T-helper 17 cell (primary cell): ENCODE measurements around the gene HTT-AS. TPM values are rescaled to one million over a fixed set of nuclear protein-coding genes. Genes with fewer than 3 reads are reported as not detected.
A peak's percentile ranks its signal among the peaks of the same experiment; 100 is the strongest.

Source experiments
- ATAC-seq: fragments of 150-1000 bp; cut with Tn5 transposase; 2 replicates; pipeline ENCODE4 v1.10.0; 2021; ENCODE audit warnings: mild to moderate bottlenecking, moderate library complexity
- DNase-seq, 3 donors: peaks; one replicate each; pipeline versions ENCODE4 v3.0.0 to v3.0.0-alpha.2; 2020 to 2021
- H3K9me3 ChIP-seq: one replicate; pipeline ENCODE4 v1.7.0; 2013; ENCODE audit warnings: low read length, mild to moderate bottlenecking; ENCODE audit not compliant: control insufficient read depth, poor library complexity, severe bottlenecking
- H3K27ac Mint-ChIP-seq: one replicate; pipeline ENCODE4 v1.8.0; 2022; ENCODE audit warnings: mild to moderate bottlenecking, moderate library complexity, mixed read lengths
- H3K27me3 Mint-ChIP-seq: one replicate; pipeline ENCODE4 v1.8.0; 2022; ENCODE audit warnings: mixed read lengths
- H3K36me3 Mint-ChIP-seq: one replicate; pipeline ENCODE4 v1.8.0; 2022; ENCODE audit warnings: low read depth, mixed read lengths
- H3K4me1 Mint-ChIP-seq: one replicate; pipeline ENCODE4 v1.8.0; 2022; ENCODE audit warnings: mild to moderate bottlenecking, mixed read lengths
- H3K4me3 Mint-ChIP-seq: one replicate; pipeline ENCODE4 v1.8.0; 2022; ENCODE audit warnings: mild to moderate bottlenecking, moderate library complexity, mixed read lengths
- total RNA-seq, 4 donors: library from RNA in 2 of 4; stranded (reverse) in 2 of 4; gene quantifications; one replicate each; pipeline ENCODE4 v1.2.3 and lab custom pipeline; 2022 to 2026

The HTT-AS gene
- not detected for total RNA-seq
- 0 to 0.12 reads per million in 2 donors for total RNA-seq (lab: John Stamatoyannopoulos, UW)

- peak within 1 kb of the TSS; percentile 94 for H3K4me3 Mint-ChIP-seq
- no peaks in the 10 kb centered on the region for H3K27me3 Mint-ChIP-seq
- H3K36me3 Mint-ChIP-seq: no peaks in the 10 kb centered on the region
- DNase-seq (peak; percentile 93 to 97 (median 96)), ATAC-seq (peak; percentile 88)
- H3K27ac Mint-ChIP-seq: peak within 1 kb of the TSS; percentile 65
- H3K9me3 ChIP-seq: no peaks in the 10 kb centered on the region
- H3K4me1 Mint-ChIP-seq: peaks cover 20% of the 10 kb centered on the region
Measured at GRCh38 chr4:3074078-3074845, at the start of gene HTT-AS, which contains the start of gene HTT. HTT-AS (minus strand) TSS chr4:3074538. HTT (plus strand) TSS chr4:3074681; CDS start chr4:3074826, 145 bp downstream.

- ATAC-seq (no peak), DNase-seq (no peak)
- Mint-ChIP-seq H3K27ac (no peak overlapping the region), H3K4me1 (peaks cover 8% of the 10 kb centered on the region), H3K36me3 (peaks cover 4% of the 10 kb centered on the region), H3K4me3 (no peak overlapping the region), H3K27me3 (no peaks in the 10 kb centered on the region)
- no peaks in the 10 kb centered on the region for H3K9me3 ChIP-seq
Measured at GRCh38 chr4:3123181-3123671, 48.9 kb upstream of the HTT-AS start.

GRCh38 chr4:3122081-3122563 is 47.8 kb upstream of the HTT-AS start:
- ATAC-seq (no peak), DNase-seq (no peak)
- Mint-ChIP-seq H3K36me3 (peaks cover 2% of the 10 kb centered on the region), H3K4me1 (peaks cover 5% of the 10 kb centered on the region), H3K27ac (peak overlapping the region; percentile 45), H3K4me3 (no peak overlapping the region), H3K27me3 (no peaks in the 10 kb centered on the region)
- no peaks in the 10 kb centered on the region for H3K9me3 ChIP-seq

- H3K9me3 ChIP-seq: no peaks in the 10 kb centered on the region
- no peak for ATAC-seq
- DNase-seq: no peak
- Mint-ChIP-seq H3K27me3 (no peaks in the 10 kb centered on the region), H3K4me3 (no peak overlapping the region), H3K27ac (no peak overlapping the region), H3K36me3 (peaks cover 2% of the 10 kb centered on the region), H3K4me1 (peaks cover 5% of the 10 kb centered on the region)
Measured at GRCh38 chr4:3121596-3121995, 47.3 kb upstream of the HTT-AS start.

- Mint-ChIP-seq H3K4me1 (peaks cover 5% of the 10 kb centered on the region), H3K27me3 (no peaks in the 10 kb centered on the region), H3K36me3 (peaks cover 2% of the 10 kb centered on the region), H3K4me3 (no peak overlapping the region), H3K27ac (no peak overlapping the region)
- no peak for DNase-seq
- ATAC-seq: no peak
- no peaks in the 10 kb centered on the region for H3K9me3 ChIP-seq
Measured at GRCh38 chr4:3121110-3121509, 46.8 kb upstream of the HTT-AS start.

GRCh38 chr4:3119464-3119863 is 45.1 kb upstream of the HTT-AS start:
- DNase-seq: no peak
- ATAC-seq: no peak
- Mint-ChIP-seq H3K4me1 (peaks cover 5% of the 10 kb centered on the region), H3K27ac (no peak overlapping the region), H3K27me3 (no peaks in the 10 kb centered on the region), H3K4me3 (no peak overlapping the region), H3K36me3 (no peaks in the 10 kb centered on the region)
- H3K9me3 ChIP-seq: no peaks in the 10 kb centered on the region

- Mint-ChIP-seq H3K36me3 (no peaks in the 10 kb centered on the region), H3K4me1 (peaks cover 5% of the 10 kb centered on the region), H3K27ac (no peak overlapping the region)
Measured at GRCh38 chr4:3118312-3118711, 44.0 kb upstream of the HTT-AS start.

GRCh38 chr4:3116955-3117354 is 42.6 kb upstream of the HTT-AS start:
- Mint-ChIP-seq H3K4me1 (peaks cover 5% of the 10 kb centered on the region), H3K27ac (no peak overlapping the region), H3K36me3 (peaks cover 4% of the 10 kb centered on the region), H3K4me3 (no peak overlapping the region), H3K27me3 (no peaks in the 10 kb centered on the region)
- DNase-seq: no peak
- ATAC-seq: no peak
- H3K9me3 ChIP-seq: no peaks in the 10 kb centered on the region

More at GRCh38 chr4:3118312-3118711, 44.0 kb upstream of the HTT-AS start:
- Mint-ChIP-seq H3K4me3 (no peak overlapping the region), H3K27me3 (no peaks in the 10 kb centered on the region)
- H3K9me3 ChIP-seq: no peaks in the 10 kb centered on the region
- ATAC-seq (no peak), DNase-seq (no peak)

GRCh38 chr4:3115637-3116270 is 41.4 kb upstream of the HTT-AS start:
- Mint-ChIP-seq H3K4me1 (peaks cover 5% of the 10 kb centered on the region), H3K27me3 (no peaks in the 10 kb centered on the region), H3K36me3 (peaks cover 5% of the 10 kb centered on the region), H3K4me3 (no peak overlapping the region), H3K27ac (peak overlapping the region; percentile 32)
- ATAC-seq (no peak), DNase-seq (no peak)
- no peaks in the 10 kb centered on the region for H3K9me3 ChIP-seq

GRCh38 chr4:3114377-3114776 is 40.0 kb upstream of the HTT-AS start:
- ATAC-seq: no peak
- H3K27me3 Mint-ChIP-seq: no peaks in the 10 kb centered on the region
- no peaks in the 10 kb centered on the region for H3K9me3 ChIP-seq
- H3K36me3 Mint-ChIP-seq: peaks cover 10% of the 10 kb centered on the region
- no peak for DNase-seq
- no peak overlapping the region for H3K27ac Mint-ChIP-seq
- H3K4me1 Mint-ChIP-seq: peaks cover 5% of the 10 kb centered on the region
- no peak overlapping the region for H3K4me3 Mint-ChIP-seq

GRCh38 chr4:3112609-3113469 is 38.5 kb upstream of the HTT-AS start:
- Mint-ChIP-seq H3K27ac (no peak overlapping the region), H3K4me1 (peaks cover 5% of the 10 kb centered on the region), H3K36me3 (peaks cover 10% of the 10 kb centered on the region), H3K27me3 (no peaks in the 10 kb centered on the region), H3K4me3 (no peak overlapping the region)
- H3K9me3 ChIP-seq: no peaks in the 10 kb centered on the region
- ATAC-seq: no peak
- DNase-seq: no peak

GRCh38 chr4:3112201-3112600 is 37.9 kb upstream of the HTT-AS start:
- ATAC-seq (no peak), DNase-seq (no peak)
- H3K27me3 Mint-ChIP-seq: no peaks in the 10 kb centered on the region
- no peaks in the 10 kb centered on the region for H3K9me3 ChIP-seq
- H3K4me1 Mint-ChIP-seq: peaks cover 5% of the 10 kb centered on the region
- H3K36me3 Mint-ChIP-seq: peaks cover 10% of the 10 kb centered on the region
- H3K27ac Mint-ChIP-seq: no peak overlapping the region
- H3K4me3 Mint-ChIP-seq: no peak overlapping the region

GRCh38 chr4:3111461-3111860 is 37.1 kb upstream of the HTT-AS start:
- H3K9me3 ChIP-seq: no peaks in the 10 kb centered on the region
- ATAC-seq (no peak), DNase-seq (no peak)
- H3K4me3 Mint-ChIP-seq: no peak overlapping the region
- H3K27me3 Mint-ChIP-seq: no peaks in the 10 kb centered on the region
- H3K36me3 Mint-ChIP-seq: peaks cover 10% of the 10 kb centered on the region
- H3K4me1 Mint-ChIP-seq: peaks cover 7% of the 10 kb centered on the region
- no peak overlapping the region for H3K27ac Mint-ChIP-seq
